Breast epithelium (tissue), 3 donors: Measurements from ENCODE around the gene DPM2.

ENCODE experiments used
- POLR2A ChIP-seq: fragments of 450-650 bp; IDR thresholded peaks from one replicate; pipeline ENCODE4 v1.6.1; 2016; ENCODE audit warnings: antibody characterized with exemption, mild to moderate bottlenecking, moderate library complexity
- TF ChIP-seq, protein P1 (sequence below), 3 donors: fragments of 450-650 bp; IDR thresholded peaks; one replicate each; pipeline ENCODE4 v1.5.1; 2016 to 2017; ENCODE audit warnings: antibody characterized with exemption in 3 of 3, mild to moderate bottlenecking in 3 of 3, moderate library complexity in 3 of 3

GRCh38 chr9:127930231-127931091 lies 7.2 kb downstream of the DPM2 start, which contains the start of gene PIP5KL1:
- TF ChIP-seq, protein P1, sequence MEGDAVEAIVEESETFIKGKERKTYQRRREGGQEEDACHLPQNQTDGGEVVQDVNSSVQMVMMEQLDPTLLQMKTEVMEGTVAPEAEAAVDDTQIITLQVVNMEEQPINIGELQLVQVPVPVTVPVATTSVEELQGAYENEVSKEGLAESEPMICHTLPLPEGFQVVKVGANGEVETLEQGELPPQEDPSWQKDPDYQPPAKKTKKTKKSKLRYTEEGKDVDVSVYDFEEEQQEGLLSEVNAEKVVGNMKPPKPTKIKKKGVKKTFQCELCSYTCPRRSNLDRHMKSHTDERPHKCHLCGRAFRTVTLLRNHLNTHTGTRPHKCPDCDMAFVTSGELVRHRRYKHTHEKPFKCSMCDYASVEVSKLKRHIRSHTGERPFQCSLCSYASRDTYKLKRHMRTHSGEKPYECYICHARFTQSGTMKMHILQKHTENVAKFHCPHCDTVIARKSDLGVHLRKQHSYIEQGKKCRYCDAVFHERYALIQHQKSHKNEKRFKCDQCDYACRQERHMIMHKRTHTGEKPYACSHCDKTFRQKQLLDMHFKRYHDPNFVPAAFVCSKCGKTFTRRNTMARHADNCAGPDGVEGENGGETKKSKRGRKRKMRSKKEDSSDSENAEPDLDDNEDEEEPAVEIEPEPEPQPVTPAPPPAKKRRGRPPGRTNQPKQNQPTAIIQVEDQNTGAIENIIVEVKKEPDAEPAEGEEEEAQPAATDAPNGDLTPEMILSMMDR (IDR thresholded peaks at IDR 0.05), result no peak
- TF ChIP-seq POLR2A, result no peak
